ENCODE results near the gene RO60.
"Not testable (repeated sequence)": the region's sequence is repeated elsewhere in the genome, so short reads cannot be mapped to it uniquely, and the experiment has no call there.

Gene RO60

DNA sequence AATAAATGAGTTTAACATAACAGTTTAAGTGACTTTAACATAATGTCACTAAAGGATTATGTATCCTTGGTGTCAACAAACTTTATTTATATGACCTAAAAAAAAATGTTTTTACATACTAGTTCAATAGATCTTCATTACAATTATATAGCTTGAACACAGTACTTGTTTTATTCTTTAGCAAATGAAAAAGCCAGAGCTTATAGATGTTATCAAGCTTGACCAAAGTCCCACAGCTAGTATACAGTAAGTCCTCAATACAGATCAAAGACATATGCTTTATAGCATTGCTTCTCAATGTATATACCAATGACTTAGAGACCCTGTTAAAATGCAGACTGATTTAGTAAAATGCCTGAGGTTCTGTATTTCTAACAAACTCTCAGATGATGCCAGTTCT, 42.6 kb upstream of the RO60 start:
- Mint-ChIP-seq H3K27me3 (ENCODE audit: low read depth) (no peaks in the 10 kb centered on the region), H3K9me3 (no peaks in the 10 kb centered on the region), H3K4me1 (peaks cover 4% of the 10 kb centered on the region), H3K36me3 (ENCODE audit: low read depth) (peaks cover 3% of the 10 kb centered on the region), H3K4me3 (no peak overlapping the region), H3K27ac (no peak overlapping the region)
- TF ChIP-seq, protein P1, sequence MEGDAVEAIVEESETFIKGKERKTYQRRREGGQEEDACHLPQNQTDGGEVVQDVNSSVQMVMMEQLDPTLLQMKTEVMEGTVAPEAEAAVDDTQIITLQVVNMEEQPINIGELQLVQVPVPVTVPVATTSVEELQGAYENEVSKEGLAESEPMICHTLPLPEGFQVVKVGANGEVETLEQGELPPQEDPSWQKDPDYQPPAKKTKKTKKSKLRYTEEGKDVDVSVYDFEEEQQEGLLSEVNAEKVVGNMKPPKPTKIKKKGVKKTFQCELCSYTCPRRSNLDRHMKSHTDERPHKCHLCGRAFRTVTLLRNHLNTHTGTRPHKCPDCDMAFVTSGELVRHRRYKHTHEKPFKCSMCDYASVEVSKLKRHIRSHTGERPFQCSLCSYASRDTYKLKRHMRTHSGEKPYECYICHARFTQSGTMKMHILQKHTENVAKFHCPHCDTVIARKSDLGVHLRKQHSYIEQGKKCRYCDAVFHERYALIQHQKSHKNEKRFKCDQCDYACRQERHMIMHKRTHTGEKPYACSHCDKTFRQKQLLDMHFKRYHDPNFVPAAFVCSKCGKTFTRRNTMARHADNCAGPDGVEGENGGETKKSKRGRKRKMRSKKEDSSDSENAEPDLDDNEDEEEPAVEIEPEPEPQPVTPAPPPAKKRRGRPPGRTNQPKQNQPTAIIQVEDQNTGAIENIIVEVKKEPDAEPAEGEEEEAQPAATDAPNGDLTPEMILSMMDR (IDR thresholded peaks at IDR 0.05; ENCODE audit: unreplicated experiment in 3 of 3) = no peak

DNA sequence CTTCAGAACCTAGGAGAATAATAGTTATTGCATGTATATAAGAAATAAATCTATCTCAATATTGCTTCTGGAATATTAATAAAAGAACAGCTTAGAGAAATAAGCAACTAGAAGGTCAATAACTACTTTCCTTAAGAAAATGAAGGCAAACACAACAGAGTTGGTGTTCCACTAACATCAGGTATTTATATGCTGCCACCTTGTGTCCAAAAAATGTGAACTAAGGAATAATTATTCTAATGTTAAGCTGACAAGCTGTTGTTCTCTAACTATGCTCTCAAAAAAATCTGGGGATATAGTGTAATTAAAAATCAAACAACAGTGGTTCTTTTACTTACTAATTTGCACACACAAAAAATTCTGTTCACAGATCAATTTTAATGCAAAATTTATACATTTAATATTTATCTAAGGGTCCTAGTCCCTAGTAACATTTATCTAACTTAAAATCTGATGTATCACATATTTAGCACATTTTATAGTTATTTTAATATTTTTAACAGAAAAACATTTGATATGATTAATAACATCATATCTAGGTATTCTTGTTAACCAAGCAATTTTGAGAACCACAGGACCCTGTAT, 39.9 kb upstream of the RO60 start:
- H3K4me1 Mint-ChIP-seq = peaks cover 3% of the 10 kb centered on the region
- H3K27me3 Mint-ChIP-seq (ENCODE audit: low read depth) = no peaks in the 10 kb centered on the region
- H3K36me3 Mint-ChIP-seq (ENCODE audit: low read depth) = peaks cover 7% of the 10 kb centered on the region
- H3K9me3 Mint-ChIP-seq = no peaks in the 10 kb centered on the region
- H3K4me3 Mint-ChIP-seq = no peak overlapping the region
- H3K27ac Mint-ChIP-seq = no peak overlapping the region
- TF ChIP-seq, protein P1 (IDR thresholded peaks at IDR 0.05; ENCODE audit: unreplicated experiment in 3 of 3) = peak; percentile 59 to 69 (median 63)

DNA sequence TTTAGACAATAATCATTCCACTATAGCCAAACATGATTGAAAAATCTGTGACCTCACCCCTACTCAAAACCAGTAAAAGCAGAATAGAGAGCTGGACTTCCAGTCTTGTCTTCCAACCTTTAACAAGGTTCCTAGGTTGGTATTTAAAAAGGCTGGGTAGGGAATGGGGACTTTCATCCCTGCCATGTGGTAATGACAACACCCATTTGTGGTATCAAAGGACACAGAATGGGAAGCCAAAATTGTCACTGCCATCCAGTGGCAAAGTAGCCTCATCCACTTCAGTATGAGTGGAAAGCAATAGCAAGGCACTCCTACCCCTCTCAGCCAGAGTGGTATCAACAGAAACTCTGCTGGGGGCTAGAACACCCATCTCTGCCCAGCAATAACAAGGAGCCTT, 34.2 kb upstream of the RO60 start:
- TF ChIP-seq, protein P1 (IDR thresholded peaks at IDR 0.05; ENCODE audit: unreplicated experiment in 3 of 3) = no peak
- no peak overlapping the region for H3K4me3 Mint-ChIP-seq
- H3K27me3 Mint-ChIP-seq (ENCODE audit: low read depth) = no peaks in the 10 kb centered on the region
- H3K9me3 Mint-ChIP-seq = no peaks in the 10 kb centered on the region
- no peaks in the 10 kb centered on the region for H3K4me1 Mint-ChIP-seq
- no peak overlapping the region for H3K27ac Mint-ChIP-seq
- H3K36me3 Mint-ChIP-seq (ENCODE audit: low read depth) = peaks cover 14% of the 10 kb centered on the region

DNA sequence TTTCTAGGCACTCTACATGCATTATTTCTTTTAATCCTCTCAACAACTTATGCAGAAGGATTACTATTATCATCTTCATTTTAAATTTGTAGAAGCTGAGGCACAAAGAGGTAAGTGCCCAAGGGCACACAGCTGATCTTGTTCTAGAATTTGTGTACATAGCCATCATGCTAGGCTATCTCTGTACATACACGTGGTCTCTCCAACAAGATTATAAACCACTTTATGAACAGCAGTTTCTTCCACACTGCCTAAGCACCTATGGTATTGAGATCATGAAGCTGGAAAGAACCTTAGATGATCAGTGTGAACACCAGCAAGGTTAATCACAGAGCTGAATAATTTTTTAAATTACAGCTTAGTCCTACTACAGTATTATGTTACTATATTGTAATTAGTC, 29.1 kb upstream of the RO60 start:
- no peak overlapping the region for H3K27ac Mint-ChIP-seq
- H3K9me3 Mint-ChIP-seq = peaks cover 8% of the 10 kb centered on the region
- no peaks in the 10 kb centered on the region for H3K27me3 Mint-ChIP-seq (ENCODE audit: low read depth)

DNA sequence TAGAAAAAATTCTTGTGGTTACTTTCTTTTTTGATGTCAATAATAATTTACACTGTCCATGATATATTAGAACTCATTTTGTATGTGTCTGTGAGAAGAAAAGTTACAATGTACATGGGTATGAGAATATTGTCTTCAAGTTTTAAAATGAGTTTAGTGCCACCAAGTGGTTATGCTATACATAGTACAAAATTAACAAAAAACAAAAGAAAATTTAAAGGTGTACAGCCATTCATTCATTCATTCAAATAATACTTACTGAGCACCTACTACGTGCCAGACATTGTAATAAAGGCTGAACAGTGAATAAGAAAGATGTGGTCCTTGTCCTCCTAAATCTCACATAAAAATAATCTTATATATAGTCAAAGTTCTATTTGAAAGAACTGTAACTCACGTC, 28.0 kb upstream of the RO60 start:
- Mint-ChIP-seq H3K36me3 (ENCODE audit: low read depth) (peaks cover 40% of the 10 kb centered on the region), H3K4me3 (no peak overlapping the region), H3K4me1 (no peaks in the 10 kb centered on the region), H3K27ac (peak overlapping the region in 1 of 3 experiments; percentile 17), H3K9me3 (peaks cover 8% of the 10 kb centered on the region), H3K27me3 (ENCODE audit: low read depth) (no peaks in the 10 kb centered on the region)
- TF ChIP-seq, protein P1 (IDR thresholded peaks at IDR 0.05; ENCODE audit: unreplicated experiment in 3 of 3) = peak in 2 of 3 experiments; percentile 20 to 43

More for the DNA sequence above, 29.1 kb upstream of the RO60 start:
- Mint-ChIP-seq H3K4me3 (no peak overlapping the region), H3K4me1 (no peaks in the 10 kb centered on the region), H3K36me3 (ENCODE audit: low read depth) (peaks cover 38% of the 10 kb centered on the region)
- TF ChIP-seq, protein P1 (IDR thresholded peaks at IDR 0.05; ENCODE audit: unreplicated experiment in 3 of 3) = no peak

DNA sequence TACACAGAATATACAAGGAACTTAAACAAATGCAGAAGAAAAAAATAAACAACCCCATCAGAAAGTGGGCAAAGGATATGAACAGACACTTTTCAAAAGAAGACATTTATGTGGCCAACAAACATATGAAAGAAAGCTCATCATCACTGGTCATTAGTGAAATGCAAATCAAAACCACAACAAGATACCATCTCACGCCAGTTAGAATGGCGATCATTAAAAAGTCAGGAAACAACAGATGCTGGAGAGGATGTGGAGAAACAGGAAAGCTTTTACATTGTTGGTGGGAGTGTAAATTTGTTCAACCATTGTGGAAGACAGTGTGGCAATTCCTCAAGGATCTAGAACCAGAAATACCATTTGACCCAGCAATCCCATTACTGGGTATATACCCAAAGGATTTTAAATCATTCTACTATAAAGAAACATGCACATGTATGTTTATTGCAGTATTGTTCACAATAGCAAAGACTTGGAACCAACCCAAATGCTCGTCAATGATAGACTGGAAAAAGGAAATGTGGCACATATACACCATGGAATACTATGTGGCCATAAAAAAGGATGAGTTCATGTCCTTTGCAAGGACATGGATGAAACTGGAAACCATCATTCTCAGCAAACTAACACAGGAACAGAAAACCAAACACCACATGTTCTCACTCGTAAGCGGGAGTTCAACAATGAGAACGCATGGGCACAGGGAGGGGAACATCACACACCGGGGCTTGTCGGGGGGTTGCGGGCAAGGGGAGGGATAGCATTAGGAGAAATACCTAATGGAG, 26.6 kb upstream of the RO60 start:
- H3K4me1 Mint-ChIP-seq; H3K27me3 Mint-ChIP-seq (ENCODE audit: low read depth); H3K4me3 Mint-ChIP-seq; H3K27ac Mint-ChIP-seq: not testable (repeated sequence)
- H3K9me3 Mint-ChIP-seq = peaks cover 13% of the 10 kb centered on the region
- H3K36me3 Mint-ChIP-seq (ENCODE audit: low read depth) = peaks cover 53% of the 10 kb centered on the region

Data from nephron (organoid).